Parathyroid adenoma (tissue), 2 donors: Measurements from ENCODE around the gene CNOT10.

Experiments
- H2AFZ ChIP-seq: fragments of 300-600 bp; sonication (generic); one replicate; pipeline ENCODE4 v1.7.0; 2017; ENCODE audit warnings: antibody characterized with exemption, mild to moderate bottlenecking
- H3K27ac ChIP-seq: fragments of 300-600 bp; sonication (generic); one replicate; pipeline ENCODE4 v1.7.0; 2017
- H3K27me3 ChIP-seq: fragments of 300-600 bp; sonication (generic); one replicate; pipeline ENCODE4 v1.7.0; 2017; ENCODE audit warnings: low read length; ENCODE audit not compliant: control insufficient read depth, insufficient read depth
- H3K36me3 ChIP-seq: fragments of 300-600 bp; sonication (generic); one replicate; pipeline ENCODE4 v1.7.0; 2017; ENCODE audit warnings: low read length; ENCODE audit not compliant: control insufficient read depth, insufficient read depth
- H3K4me1 ChIP-seq: fragments of 300-600 bp; sonication (generic); one replicate; pipeline ENCODE4 v1.7.0; 2017; ENCODE audit warnings: control low read depth
- H3K4me2 ChIP-seq: fragments of 300-600 bp; sonication (generic); one replicate; pipeline ENCODE4 v1.7.0; 2017; ENCODE audit warnings: low read length
- H3K4me3 ChIP-seq: fragments of 300-600 bp; sonication (generic); one replicate; pipeline ENCODE4 v1.7.0; 2017; ENCODE audit warnings: low read depth, low read length
- H3K79me2 ChIP-seq: fragments of 300-600 bp; sonication (generic); one replicate; pipeline ENCODE4 v1.7.0; 2017; ENCODE audit warnings: control low read depth
- H3K9ac ChIP-seq: fragments of 300-600 bp; sonication (generic); one replicate; pipeline ENCODE4 v1.7.0; 2017; ENCODE audit warnings: mild to moderate bottlenecking
- H3K9me3 ChIP-seq: fragments of 300-600 bp; sonication (generic); one replicate; pipeline ENCODE4 v1.7.0; 2017; ENCODE audit warnings: low read length; ENCODE audit not compliant: control insufficient read depth
- TF ChIP-seq, protein P1 (sequence below): fragments of 300-600 bp; sonication (generic); IDR thresholded peaks from one replicate; pipeline ENCODE4 v1.7.0; 2017; ENCODE audit warnings: antibody characterized with exemption, mild to moderate bottlenecking
- donor health status: primary hyperparathyroidism.

The CNOT10 gene

DNA sequence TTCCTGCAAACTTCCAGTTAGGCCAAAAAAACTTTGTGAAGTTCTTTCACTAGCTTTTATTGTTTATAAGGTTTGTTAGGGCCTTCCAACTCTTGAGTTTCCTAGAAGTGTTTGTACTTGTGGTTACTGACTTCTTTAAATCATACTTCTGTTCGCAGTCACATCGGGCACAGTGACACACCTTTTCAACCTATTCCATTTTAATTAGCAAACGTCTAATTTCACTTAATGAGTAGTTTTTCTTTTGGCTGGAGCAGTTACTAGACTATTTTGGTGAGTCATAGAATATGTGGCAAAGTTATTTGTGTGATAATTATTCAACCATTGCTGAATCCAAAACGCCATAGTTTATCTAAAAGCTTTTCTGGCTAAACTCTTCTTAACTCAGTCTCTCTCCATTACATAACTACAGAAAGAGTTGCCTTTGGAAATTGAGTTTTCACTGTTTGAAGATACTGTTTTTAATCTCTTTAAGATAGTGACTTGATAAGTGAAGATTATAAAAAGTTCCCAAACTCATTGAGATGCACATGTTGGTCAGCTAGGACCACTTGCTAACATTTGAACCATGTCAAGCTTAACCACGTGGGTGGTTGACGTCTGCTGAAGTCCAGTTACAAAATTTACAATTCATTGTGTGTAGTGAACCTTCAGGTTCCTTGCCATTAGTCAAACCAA is 21.5 kb downstream of the CNOT10 start:
- no peak overlapping the region for H3K27ac ChIP-seq
- H3K4me2 ChIP-seq = no peak overlapping the region
- H3K79me2 ChIP-seq = no peaks in the 10 kb centered on the region
- TF ChIP-seq, protein P1, sequence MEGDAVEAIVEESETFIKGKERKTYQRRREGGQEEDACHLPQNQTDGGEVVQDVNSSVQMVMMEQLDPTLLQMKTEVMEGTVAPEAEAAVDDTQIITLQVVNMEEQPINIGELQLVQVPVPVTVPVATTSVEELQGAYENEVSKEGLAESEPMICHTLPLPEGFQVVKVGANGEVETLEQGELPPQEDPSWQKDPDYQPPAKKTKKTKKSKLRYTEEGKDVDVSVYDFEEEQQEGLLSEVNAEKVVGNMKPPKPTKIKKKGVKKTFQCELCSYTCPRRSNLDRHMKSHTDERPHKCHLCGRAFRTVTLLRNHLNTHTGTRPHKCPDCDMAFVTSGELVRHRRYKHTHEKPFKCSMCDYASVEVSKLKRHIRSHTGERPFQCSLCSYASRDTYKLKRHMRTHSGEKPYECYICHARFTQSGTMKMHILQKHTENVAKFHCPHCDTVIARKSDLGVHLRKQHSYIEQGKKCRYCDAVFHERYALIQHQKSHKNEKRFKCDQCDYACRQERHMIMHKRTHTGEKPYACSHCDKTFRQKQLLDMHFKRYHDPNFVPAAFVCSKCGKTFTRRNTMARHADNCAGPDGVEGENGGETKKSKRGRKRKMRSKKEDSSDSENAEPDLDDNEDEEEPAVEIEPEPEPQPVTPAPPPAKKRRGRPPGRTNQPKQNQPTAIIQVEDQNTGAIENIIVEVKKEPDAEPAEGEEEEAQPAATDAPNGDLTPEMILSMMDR = no peak
- no peak overlapping the region for H2AFZ ChIP-seq
- peaks cover 11% of the 10 kb centered on the region for H3K4me1 ChIP-seq
- H3K27me3 ChIP-seq = no peaks in the 10 kb centered on the region
- H3K9me3 ChIP-seq = no peaks in the 10 kb centered on the region
- no peak overlapping the region for H3K9ac ChIP-seq
- no peaks in the 10 kb centered on the region for H3K36me3 ChIP-seq
- H3K4me3 ChIP-seq = no peak overlapping the region

DNA sequence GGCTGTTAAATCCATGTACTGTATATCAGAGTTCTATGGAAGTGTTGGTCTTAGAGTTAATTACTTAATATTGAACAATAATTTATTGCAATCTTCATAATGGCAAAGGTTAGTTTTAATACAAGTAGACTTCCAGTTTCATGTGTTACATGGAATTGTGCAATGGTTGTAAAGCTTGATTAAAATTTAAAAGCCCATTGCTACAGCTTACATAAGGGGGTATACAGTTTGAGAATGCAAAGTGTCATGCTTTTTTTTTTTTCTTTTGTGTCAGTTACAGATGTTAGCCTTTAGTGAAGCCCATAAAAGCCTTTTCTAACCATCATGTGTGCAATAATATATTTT is 22.0 kb downstream of the CNOT10 start:
- Histone ChIP-seq H3K4me1 (peaks cover 11% of the 10 kb centered on the region), H3K36me3 (no peaks in the 10 kb centered on the region), H3K9ac (no peak overlapping the region), H3K79me2 (no peaks in the 10 kb centered on the region), H3K27ac (no peak overlapping the region), H3K27me3 (no peaks in the 10 kb centered on the region), H3K4me3 (no peak overlapping the region), H3K4me2 (no peak overlapping the region), H2AFZ (no peak overlapping the region), H3K9me3 (no peaks in the 10 kb centered on the region)
- TF ChIP-seq, protein P1 = no peak

DNA sequence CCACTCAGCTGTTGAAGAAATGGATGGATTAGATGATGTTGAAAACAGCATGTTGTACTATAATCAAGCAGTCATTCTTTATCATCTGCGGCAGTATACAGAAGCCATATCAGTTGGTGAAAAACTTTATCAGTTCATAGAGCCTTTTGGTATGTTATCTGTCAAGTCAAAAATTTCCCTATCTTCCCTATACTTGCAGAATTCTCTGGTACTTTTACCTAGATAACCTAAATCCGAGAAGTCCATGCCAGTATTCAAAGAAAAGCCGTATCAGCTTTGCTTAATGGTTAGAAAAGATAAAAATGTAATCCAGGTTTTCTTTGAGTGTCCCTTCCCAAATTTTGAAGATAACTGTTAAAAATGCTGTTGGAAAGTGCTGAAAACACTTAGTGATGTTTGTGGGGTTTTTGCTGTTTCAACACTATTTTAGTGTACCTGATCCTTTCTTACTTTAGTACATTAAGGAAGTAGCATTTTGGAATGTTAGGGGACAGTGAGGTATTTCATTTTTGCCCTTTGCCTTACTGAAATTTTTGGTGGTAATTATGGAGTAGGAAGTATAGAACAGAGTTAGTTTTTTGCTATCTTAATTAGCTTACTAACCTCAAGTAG is 23.8 kb downstream of the CNOT10 start:
- H2AFZ ChIP-seq = no peak overlapping the region
- H3K79me2 ChIP-seq = no peaks in the 10 kb centered on the region
- no peaks in the 10 kb centered on the region for H3K27me3 ChIP-seq
- TF ChIP-seq, protein P1 = no peak
- H3K27ac ChIP-seq = no peak overlapping the region
- H3K4me1 ChIP-seq = peaks cover 11% of the 10 kb centered on the region
- no peaks in the 10 kb centered on the region for H3K36me3 ChIP-seq
- H3K9me3 ChIP-seq = no peaks in the 10 kb centered on the region
- H3K9ac ChIP-seq = no peak overlapping the region
- no peak overlapping the region for H3K4me3 ChIP-seq
- H3K4me2 ChIP-seq = no peak overlapping the region

DNA sequence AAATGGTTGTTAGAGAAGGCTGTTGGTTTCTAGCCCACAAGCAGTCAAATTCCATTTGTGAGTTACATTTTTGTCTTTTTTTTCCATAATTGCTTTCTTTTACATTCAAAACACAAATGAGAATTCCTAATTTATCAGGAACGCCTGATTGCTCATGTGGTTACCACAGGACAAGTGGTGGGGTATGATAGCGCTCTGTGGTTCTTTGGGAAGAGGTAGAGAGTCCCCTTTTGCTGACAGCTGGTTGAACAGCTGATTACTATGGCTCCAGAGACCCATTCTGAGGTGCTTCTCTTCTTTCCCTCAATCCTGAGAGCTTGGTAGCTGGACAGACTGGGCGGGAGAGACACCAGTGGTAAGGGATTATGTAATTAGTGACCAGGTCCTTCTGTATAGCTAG is 24.4 kb downstream of the CNOT10 start:
- Histone ChIP-seq H3K9me3 (no peaks in the 10 kb centered on the region), H3K27ac (no peak overlapping the region), H3K36me3 (no peaks in the 10 kb centered on the region)

More for the DNA sequence above, 24.4 kb downstream of the CNOT10 start:
- no peak overlapping the region for H3K4me2 ChIP-seq
- H3K27me3 ChIP-seq = no peaks in the 10 kb centered on the region
- no peak overlapping the region for H3K4me3 ChIP-seq
- H3K9ac ChIP-seq = no peak overlapping the region
- no peak overlapping the region for H2AFZ ChIP-seq
- peaks cover 11% of the 10 kb centered on the region for H3K4me1 ChIP-seq
- H3K79me2 ChIP-seq = no peaks in the 10 kb centered on the region
- TF ChIP-seq, protein P1 = no peak
